K562 (cell line): ENCODE data around the gene ADGRA1. TPM values are rescaled to one million over a fixed set of nuclear protein-coding genes. Genes with fewer than 3 reads are reported as not detected.

ENCODE experiments used
- ATAC-seq: fragments of 200-7000 bp; cut with Tn5 transposase; 3 replicates; pipeline ENCODE4 v1.9.1; 2020; ENCODE audit warnings: moderate library complexity
- BruUV-seq: library from RNA; stranded (reverse); fragments of 400-500 nt; replicated peaks from 2 replicates; lab custom pipeline; 2021; lab: Mats Ljungman, UMichigan
- CTCF ChIA-PET: fragments of 300-600 bp; formaldehyde crosslinking; extraction: SDS; loops from one replicate; lab custom pipeline; 2021; ENCODE audit warnings: low intra/inter-chr PET ratio; lab: Yijun Ruan, JAX
- POLR2A ChIA-PET: fragments of 300-600, 350-650 bp; sonication (Branson Sonifier 250); formaldehyde crosslinking; extraction: SDS; loops from one replicate; lab custom pipeline; 2021; ENCODE audit warnings: antibody characterized with exemption, inconsistent platforms; lab: Yijun Ruan, JAX
- DNase-seq, 4 experiments: peaks; one replicate each; pipeline versions ENCODE4 v3.0.0 to v3.0.0-alpha.2; 2011 to 2018; ENCODE audit warnings: low spot score in 3 of 4, mixed read lengths in 3 of 4; ENCODE audit errors: extremely low read depth in 1 of 4
- FAIRE-seq: peaks from 2 replicates; lab custom pipeline; 2011; peaks lifted over from hg19 to GRCh38; lab: Jason Lieb, UNC
- H2AFZ ChIP-seq: 2 replicates; pipeline ENCODE4 v1.6.0; 2011; ENCODE audit warnings: low read depth, low read length, control low read depth, inconsistent platforms
- H3K27ac ChIP-seq: fragments of 200-600 bp; 3 replicates; pipeline ENCODE4 v1.8.0; 2011; ENCODE audit warnings: low read depth, mild to moderate bottlenecking, control low read depth, inconsistent platforms, low read length, moderate library complexity, mixed read lengths; ENCODE audit errors: extremely low read depth
- H3K27me3 ChIP-seq, 2 experiments: fragments of 300-600 bp in 1 of 2; 2 replicates in 1 of 2; 3 replicates in 1 of 2; pipeline versions ENCODE4 v1.6.0 to v1.8.0; 2011; ENCODE audit warnings: inconsistent platforms in 2 of 2, low read length in 2 of 2, mild to moderate bottlenecking in 1 of 2, mixed read lengths in 1 of 2, moderate library complexity in 1 of 2; ENCODE audit not compliant: control insufficient read depth in 2 of 2, insufficient read depth in 2 of 2
- H3K36me3 ChIP-seq: fragments of 300-600 bp; 3 replicates; pipeline ENCODE4 v1.8.0; 2011; ENCODE audit warnings: mild to moderate bottlenecking, low read length, inconsistent platforms; ENCODE audit not compliant: control insufficient read depth, insufficient read depth
- H3K4me1 ChIP-seq, 2 experiments: fragments of 200-600 bp in 1 of 2; replicated peaks in 1 of 2; 2 replicates in 1 of 2; 3 replicates in 1 of 2; pipeline versions ENCODE4 v1.5.1 to v1.8.0; 2011; ENCODE audit warnings: inconsistent platforms in 2 of 2, low read length in 2 of 2, mild to moderate bottlenecking in 1 of 2, mixed read lengths in 1 of 2, moderate library complexity in 1 of 2; ENCODE audit not compliant: control insufficient read depth in 2 of 2, insufficient read depth in 2 of 2
- H3K4me2 ChIP-seq: 2 replicates; pipeline ENCODE4 v1.6.1; 2011; ENCODE audit warnings: low read length, control low read depth, inconsistent platforms, mixed read lengths; ENCODE audit not compliant: insufficient read depth
- H3K4me3 ChIP-seq: fragments of 200-600 bp; sonication (generic), shearing (Covaris generic); 2 replicates; pipeline ENCODE4 v1.5.1; 2016; ENCODE audit warnings: control low read depth, inconsistent platforms
- H3K79me2 ChIP-seq: fragments of 200-600 bp; 3 replicates; pipeline ENCODE4 v1.8.0; 2011; ENCODE audit warnings: low read length, inconsistent platforms; ENCODE audit not compliant: control insufficient read depth, insufficient read depth
- H3K9ac ChIP-seq, 2 experiments: 2 replicates each; pipeline versions ENCODE4 v1.6.0 to v1.6.1; 2011; ENCODE audit warnings: low read depth in 2 of 2, low read length in 2 of 2, control low read depth in 1 of 2, inconsistent platforms in 1 of 2, mild to moderate bottlenecking in 1 of 2, mixed read lengths in 1 of 2; ENCODE audit not compliant: insufficient read depth in 1 of 2
- H3K9me1 ChIP-seq: one replicate; pipeline ENCODE4 v1.6.0; 2011; ENCODE audit warnings: inconsistent platforms, mild to moderate bottlenecking, low read length, moderate library complexity; ENCODE audit not compliant: control insufficient read depth, insufficient read depth
- H3K9me3 ChIP-seq: replicated peaks from 2 replicates; pipeline ENCODE4 v1.5.1; 2011; ENCODE audit warnings: low read depth, low read length, inconsistent platforms; ENCODE audit not compliant: control insufficient read depth, insufficient read depth
- H4K20me1 ChIP-seq: replicated peaks from 2 replicates; pipeline ENCODE4 v1.6.1; 2011; ENCODE audit warnings: low read length, inconsistent platforms, mixed read lengths; ENCODE audit not compliant: control insufficient read depth, insufficient read depth
- BHLHE40 ChIP-seq: IDR thresholded peaks from 2 replicates; pipeline ENCODE4 v1.6.1; 2011; ENCODE audit warnings: low read length, improper control_type of control experiment
- FOXK1 ChIP-seq: sonication (generic); formaldehyde crosslinking; IDR thresholded peaks from 2 replicates; pipeline ENCODE4 v1.8.0; 2022; ENCODE audit warnings: missing genetic modification reagents, mild to moderate bottlenecking, borderline replicate concordance
- HEY1 ChIP-seq: fragments of 250-450 bp; sonication (Bioruptor Pico); IDR thresholded peaks from 2 replicates; pipeline ENCODE4 v1.5.0; 2020; ENCODE audit warnings: mild to moderate bottlenecking, moderate library complexity, borderline replicate concordance
- ILK ChIP-seq: fragments of 450-650 bp; IDR thresholded peaks from 2 replicates; pipeline ENCODE4 v1.6.1; 2016; ENCODE audit warnings: missing genetic modification characterization, low read depth, mild to moderate bottlenecking, missing compliant biosample characterization, moderate library complexity, borderline replicate concordance
- MAZ ChIP-seq, 2 experiments: fragments of 450-650 bp in 1 of 2; sonication (generic) in 1 of 2; formaldehyde crosslinking; IDR thresholded peaks in 1 of 2; conservative IDR thresholded peaks in 1 of 2; 2 replicates each; pipeline versions ENCODE4 v1.4.0 to v1.5.0; 2020; ENCODE audit warnings: mild to moderate bottlenecking in 1 of 2, missing genetic modification reagents in 1 of 2
- MLX ChIP-seq, 2 experiments: fragments of 450-650 bp in 1 of 2; sonication (generic) in 1 of 2; formaldehyde crosslinking; conservative IDR thresholded peaks; 2 replicates each; pipeline versions ENCODE4 v1.4.0 to v1.8.1; 2020 to 2022; ENCODE audit warnings: mild to moderate bottlenecking in 1 of 2, missing genetic modification reagents in 1 of 2
- NFRKB ChIP-seq: fragments of 450-650 bp; IDR thresholded peaks from 2 replicates; pipeline ENCODE4 v1.6.1; 2016; ENCODE audit warnings: low read depth
- NFXL1 ChIP-seq: fragments of 450-650 bp; formaldehyde crosslinking; IDR thresholded peaks from 2 replicates; pipeline ENCODE4 v1.4.0; 2021; ENCODE audit warnings: mild to moderate bottlenecking
- POLR2H ChIP-seq: IDR thresholded peaks from 2 replicates; pipeline ENCODE4 v1.6.1; 2016; ENCODE audit warnings: missing genetic modification characterization, low read depth, mild to moderate bottlenecking, control low read depth, missing compliant biosample characterization, moderate library complexity
- RAD51 ChIP-seq: fragments of 450-650 bp; IDR thresholded peaks from 2 replicates; pipeline ENCODE4 v1.7.1; 2016; ENCODE audit warnings: low read depth, mild to moderate bottlenecking, borderline replicate concordance
- RFX1 ChIP-seq: fragments of 450-650 bp; IDR thresholded peaks from 2 replicates; pipeline ENCODE4 v1.6.1; 2016; ENCODE audit warnings: mild to moderate bottlenecking, moderate library complexity
- RNF2 ChIP-seq: sonication (generic); IDR thresholded peaks from 2 replicates; pipeline ENCODE4 v1.6.1; 2016
- SIX5 ChIP-seq, 2 experiments: IDR thresholded peaks; 2 replicates each; pipeline ENCODE4 v1.6.1; 2011; ENCODE audit warnings: low read length in 2 of 2, borderline replicate concordance in 1 of 2, low read depth in 1 of 2, mild to moderate bottlenecking in 1 of 2, moderate library complexity in 1 of 2; ENCODE audit not compliant: insufficient read depth in 1 of 2
- SRSF7 ChIP-seq: fragments of 200-400 bp; formaldehyde crosslinking; optimal IDR thresholded peaks from 2 replicates; pipeline ENCODE3; 2017; ENCODE audit warnings: mild to moderate bottlenecking, low read depth, low read length
- ZFP36 ChIP-seq: fragments of 150-350 bp; IDR thresholded peaks from 2 replicates; pipeline ENCODE4 v1.6.1; 2018; ENCODE audit warnings: low read length, low read depth; ENCODE audit not compliant: partially characterized antibody
- ZNF232 ChIP-seq: sonication (generic); formaldehyde crosslinking; IDR thresholded peaks from 2 replicates; pipeline ENCODE4 v1.8.0; 2022; ENCODE audit warnings: mild to moderate bottlenecking, missing genetic modification reagents
- ZNF41 ChIP-seq: fragments of 250-450 bp; sonication (Bioruptor Pico); conservative IDR thresholded peaks from 2 replicates; pipeline ENCODE4 v1.4.0; 2020; ENCODE audit warnings: mild to moderate bottlenecking
- ZNF76 ChIP-seq: fragments of 250-450 bp; sonication (Bioruptor Pico); IDR thresholded peaks from 2 replicates; pipeline ENCODE4 v1.4.0; 2020; ENCODE audit warnings: mild to moderate bottlenecking, moderate library complexity, borderline replicate concordance
- WGBS: fragments of 100-300 bp; shearing (Covaris generic); methylation state at CpG from one replicate; pipeline ENCODE4 v1.1.6; 2016; ENCODE audit warnings: low coverage, mixed read lengths; ENCODE audit not compliant: insufficient coverage; ENCODE audit errors: missing lambda C conversion rate; 5-methylcytosine and 5-hydroxymethylcytosine counted together
- in situ Hi-C: fragments of 300-500 bp; cut with MboI; formaldehyde crosslinking; loops from 4 replicates; pipeline ENCODE4 v1.15.0; 2018; ENCODE audit warnings: inconsistent platforms, mixed read lengths
- intact Hi-C: fragments of 100-400 bp; cut with micrococcal nuclease; formaldehyde crosslinking; loops from 2 replicates; pipeline ENCODE4 v1.14.2; 2022
- polyA plus RNA-seq, 8 experiments: library from polyadenylated mRNA; depleted of rRNA in 4 of 8; stranded (reverse) in 5 of 8; unstranded in 3 of 8; fragments of >200 nt; fragmentation: Nextera tagmentation in 2 of 8; fragmentation: Illumina TruSeq in 1 of 8; extraction: Ambion mirVana in 2 of 8; extraction: Trizol in 1 of 8; gene quantifications; 2 replicates each; pipeline versions ENCODE4 v1.2.1 to v1.2.3, GENCODE V29; 2011 to 2014; ENCODE audit warnings: inconsistent platforms in 1 of 8, missing spikeins in 1 of 8
- total RNA-seq, 7 experiments: library from RNA; depleted of rRNA in 6 of 7; stranded (reverse); fragments of >200 nt in 6 of 7; fragmentation: Illumina TruSeq in 2 of 7; extraction: Trizol in 2 of 7; gene quantifications; 2 replicates each; pipeline versions ENCODE4 v1.2.1 to v1.2.3, GENCODE V29; 2011 to 2021; ENCODE audit warnings: low replicate concordance in 1 of 7

The ADGRA1 gene
- total and polyA plus RNA-seq, 9 of the 15 experiments (the other 6 are each of a cell fraction or from before 2014, with no cell fraction given): not detected

GRCh38 chr10:133059093-133059470 is 28.6 kb upstream of the ADGRA1 start:
- Histone ChIP-seq H3K36me3 (no peaks in the 10 kb centered on the region), H3K4me3 (no peak overlapping the region), H3K27ac (no peak overlapping the region), H3K4me2 (no peak overlapping the region), H2AFZ (no peak overlapping the region), H3K9ac (no peak overlapping the region), H4K20me1 (no peaks in the 10 kb centered on the region), H3K27me3 (peaks cover 0 to 6% of the 10 kb centered on the region in 2 experiments; a peak in 1 of 5 replicates), H3K79me2 (no peaks in the 10 kb centered on the region), H3K4me1 (no peaks in the 10 kb centered on the region), H3K9me1 (no peaks in the 10 kb centered on the region), H3K9me3 (no peaks in the 10 kb centered on the region)
- TF ChIP-seq ZNF76: no peak
- TF ChIP-seq RNF2: no peak
- no peak for TF ChIP-seq MLX (CRISPR knock-in tag; conservative IDR thresholded peaks at IDR 0.05)
- no peak for TF ChIP-seq BHLHE40
- TF ChIP-seq RAD51: no peak
- no peak for TF ChIP-seq POLR2H
- TF ChIP-seq SIX5 (IDR thresholded peaks at IDR 0.05; ENCODE audit: borderline replicate concordance in 1 of 2, insufficient read depth in 1 of 2, low read depth in 1 of 2, low read length in 2 of 2): no peak
- TF ChIP-seq RFX1: no peak
- no peak for TF ChIP-seq HEY1 (CRISPR knock-in tag)
- no peak for TF ChIP-seq ZFP36
- no peak for TF ChIP-seq ZNF41 (CRISPR knock-in tag)
- TF ChIP-seq SRSF7: no peak
- TF ChIP-seq ZNF232: no peak
- TF ChIP-seq NFRKB: no peak
- no peak for TF ChIP-seq MAZ (CRISPR knock-in tag; conservative IDR thresholded peaks at IDR 0.05 in 1 of 2, IDR thresholded peaks at IDR 0.05 in 1 of 2)
- no peak for TF ChIP-seq FOXK1 (CRISPR knock-in tag)
- no peak for TF ChIP-seq ILK
- no peak for TF ChIP-seq NFXL1 (CRISPR knock-in tag)
- no peak for DNase-seq
- FAIRE-seq: no peak
- ChIA-PET CTCF (no interaction called here), POLR2A (interaction anchor here (1.4 kb wide), 1 partner anchor 32 kb away, joined by 4 read pairs; no protein-coding TSS in a partner anchor)
- 0% methylated on average over 6 of the region's 7 CpGs for WGBS
- intact Hi-C loops (no loop called here), in situ Hi-C loops (no loop called here)
- BruUV-seq: no TSS peak
- ATAC-seq: no peak
